Epidermal melanocyte (primary cell): Measurements from ENCODE around the gene CYP26C1.

Source experiments
- DNase-seq: peaks from one replicate; pipeline ENCODE4 v3.0.0; 2011; ENCODE audit warnings: low spot score; ENCODE audit not compliant: insufficient read length

Gene CYP26C1, protein sequence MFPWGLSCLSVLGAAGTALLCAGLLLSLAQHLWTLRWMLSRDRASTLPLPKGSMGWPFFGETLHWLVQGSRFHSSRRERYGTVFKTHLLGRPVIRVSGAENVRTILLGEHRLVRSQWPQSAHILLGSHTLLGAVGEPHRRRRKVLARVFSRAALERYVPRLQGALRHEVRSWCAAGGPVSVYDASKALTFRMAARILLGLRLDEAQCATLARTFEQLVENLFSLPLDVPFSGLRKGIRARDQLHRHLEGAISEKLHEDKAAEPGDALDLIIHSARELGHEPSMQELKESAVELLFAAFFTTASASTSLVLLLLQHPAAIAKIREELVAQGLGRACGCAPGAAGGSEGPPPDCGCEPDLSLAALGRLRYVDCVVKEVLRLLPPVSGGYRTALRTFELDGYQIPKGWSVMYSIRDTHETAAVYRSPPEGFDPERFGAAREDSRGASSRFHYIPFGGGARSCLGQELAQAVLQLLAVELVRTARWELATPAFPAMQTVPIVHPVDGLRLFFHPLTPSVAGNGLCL

DNA sequence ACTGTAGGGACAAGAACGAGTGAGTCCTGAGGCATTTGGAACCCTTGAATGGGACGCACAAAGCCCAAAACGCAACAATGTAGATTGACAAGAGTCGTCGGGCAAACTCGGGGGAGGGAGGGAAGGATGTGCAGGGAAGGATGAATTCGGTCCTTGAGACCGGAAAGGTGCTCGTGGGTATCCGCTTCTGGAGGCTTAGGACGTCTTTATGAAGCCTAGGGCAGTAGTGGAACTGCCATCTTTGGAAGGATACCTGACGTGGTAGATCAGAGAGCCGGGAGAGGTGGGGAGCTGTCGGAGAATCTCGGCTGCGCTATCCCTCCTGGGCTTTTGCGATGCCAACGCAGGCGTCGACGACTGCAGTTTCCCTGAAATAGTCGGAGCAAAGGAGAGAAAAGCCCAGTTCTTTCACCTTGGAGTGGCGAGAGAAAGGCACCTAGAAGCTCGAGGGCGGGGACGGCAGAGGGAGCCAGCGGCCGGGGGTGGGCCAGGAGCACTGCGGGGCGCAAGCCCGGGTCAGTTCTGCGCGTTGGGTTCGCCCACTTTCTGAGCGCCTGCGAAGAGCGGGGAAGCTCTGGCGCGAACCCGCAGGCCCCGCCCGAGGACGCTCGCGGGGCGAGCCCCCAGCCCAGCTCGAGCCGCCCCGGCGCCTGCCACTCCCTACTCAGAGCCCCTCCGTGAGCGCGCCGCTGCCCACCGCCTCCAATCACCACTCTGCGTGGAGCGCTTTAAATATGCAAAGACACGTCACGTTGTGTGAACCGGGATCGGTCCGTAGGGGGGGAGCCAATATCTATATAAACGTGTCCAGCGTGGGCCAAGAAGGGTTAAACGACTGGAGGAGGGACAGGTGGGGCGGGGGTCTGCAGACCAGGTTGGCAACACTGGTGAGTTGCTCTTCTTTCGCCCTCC lies at the start of gene CYP26C1:
Gene CYP26C1, plus strand, starts transcription at position 824 of the 912 bp plus-strand sequence. CDS start 466 bp downstream, outside the sequence.
- DNase-seq: no peak

DNA sequence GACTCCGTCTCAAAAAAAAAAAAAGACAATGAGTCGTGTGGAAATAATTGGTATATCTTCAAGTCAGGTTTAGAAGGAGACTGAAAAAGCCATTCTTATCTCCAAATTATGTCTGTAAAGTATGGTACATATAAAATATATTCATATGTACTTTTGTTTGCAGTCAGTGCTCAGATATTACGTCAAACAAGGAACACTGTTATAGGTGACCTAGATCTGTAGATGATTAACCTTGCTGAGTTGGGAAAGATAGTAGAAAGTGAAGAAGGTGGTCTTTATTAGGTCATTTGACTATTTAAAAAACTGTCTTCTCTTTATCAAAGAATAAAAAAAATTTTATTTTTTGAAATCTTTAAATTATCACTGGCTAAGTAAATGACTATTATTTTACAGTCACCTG lies 44.9 kb upstream of the CYP26C1 start:
- no peak for DNase-seq

DNA sequence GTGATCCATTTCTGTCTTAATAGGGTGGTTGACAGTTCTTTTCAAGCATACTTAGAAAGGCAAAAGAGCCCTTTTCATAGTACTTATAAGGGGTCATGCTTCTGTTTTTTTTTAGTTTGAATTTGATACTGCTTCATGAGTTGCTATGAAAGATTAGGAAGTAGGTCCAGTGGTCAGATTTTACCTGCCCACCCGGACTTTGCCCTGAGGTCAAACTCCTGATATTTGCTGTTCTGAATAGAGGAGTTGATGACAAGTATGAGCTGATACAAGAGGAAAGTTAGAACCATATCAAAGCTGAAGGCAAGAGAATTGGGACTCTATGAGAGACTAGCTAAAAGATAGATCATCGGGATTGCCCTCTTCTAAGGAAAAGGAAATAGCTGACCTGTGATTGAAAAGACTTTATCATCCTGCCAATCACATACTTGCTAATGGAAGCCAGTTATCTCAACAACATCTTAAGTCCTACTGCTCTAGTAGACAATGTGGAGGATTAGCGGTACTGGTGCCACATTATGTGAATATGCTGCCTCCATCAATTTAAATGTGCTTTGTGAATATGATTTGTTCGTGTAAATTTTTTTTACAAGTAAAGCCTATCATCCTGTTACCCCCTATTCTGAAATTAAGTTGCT lies 37.5 kb upstream of the CYP26C1 start:
- no peak for DNase-seq

DNA sequence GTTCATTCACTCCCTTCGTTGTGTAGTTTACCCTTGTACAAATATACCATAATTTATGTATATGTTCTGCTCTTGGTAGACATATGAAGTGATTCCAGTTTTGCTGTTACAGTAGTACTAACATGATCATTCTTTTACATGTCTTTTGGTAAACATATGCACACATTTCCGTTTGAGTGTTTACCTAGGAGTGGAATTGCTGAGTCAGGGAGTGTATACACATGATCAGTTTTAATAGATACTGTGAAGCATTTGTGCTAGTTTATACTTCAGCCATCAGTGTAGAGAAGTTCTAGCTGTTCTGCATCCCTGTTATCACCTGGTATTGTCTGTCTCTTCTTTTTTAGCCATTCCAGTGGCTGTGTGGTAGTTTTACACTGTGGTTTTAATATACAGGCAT lies 34.5 kb upstream of the CYP26C1 start:
- DNase-seq: no peak

DNA sequence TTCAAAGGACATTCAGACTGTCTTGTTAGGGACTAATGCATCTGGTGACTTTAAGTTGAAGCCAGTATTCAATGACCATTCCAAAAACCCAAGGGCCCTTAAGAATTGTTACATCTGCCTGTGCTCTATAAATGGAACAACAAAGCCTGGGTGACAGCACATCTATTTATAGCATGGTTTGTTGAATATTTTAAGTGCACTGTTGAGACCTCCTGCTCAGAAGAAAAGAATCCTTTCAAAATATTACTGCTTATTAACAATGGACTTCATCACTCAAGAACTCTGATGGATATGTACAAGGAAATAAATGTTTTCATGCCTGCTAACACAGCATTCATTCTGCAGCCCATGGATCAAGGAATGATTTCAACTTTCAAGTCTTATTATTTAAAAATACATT lies 33.1 kb upstream of the CYP26C1 start:
- DNase-seq: no peak

DNA sequence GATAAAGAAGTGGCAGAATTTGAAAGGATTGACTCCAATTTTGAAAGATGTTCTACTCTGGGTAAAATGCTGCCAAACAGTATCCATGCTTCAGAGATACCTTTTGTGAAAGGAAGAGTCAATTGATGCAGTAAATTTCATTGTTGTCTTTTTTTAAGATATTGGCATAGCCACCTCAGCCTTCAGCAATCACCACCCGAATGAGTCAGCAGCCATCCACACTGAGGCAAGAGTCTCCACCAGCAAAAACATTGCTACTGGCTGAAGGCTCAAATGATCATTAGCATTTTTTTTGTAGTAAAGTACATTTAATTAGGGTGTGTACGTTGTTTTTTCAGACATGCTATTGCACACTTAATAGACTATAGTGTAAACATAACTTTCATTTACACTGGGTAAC lies 31.7 kb upstream of the CYP26C1 start:
- no peak for DNase-seq

GRCh38 chr10:93030409-93030808 lies 30.2 kb upstream of the CYP26C1 start:
- DNase-seq: no peak

GRCh38 chr10:93032105-93032808 lies 28.3 kb upstream of the CYP26C1 start:
- DNase-seq: no peak

DNA sequence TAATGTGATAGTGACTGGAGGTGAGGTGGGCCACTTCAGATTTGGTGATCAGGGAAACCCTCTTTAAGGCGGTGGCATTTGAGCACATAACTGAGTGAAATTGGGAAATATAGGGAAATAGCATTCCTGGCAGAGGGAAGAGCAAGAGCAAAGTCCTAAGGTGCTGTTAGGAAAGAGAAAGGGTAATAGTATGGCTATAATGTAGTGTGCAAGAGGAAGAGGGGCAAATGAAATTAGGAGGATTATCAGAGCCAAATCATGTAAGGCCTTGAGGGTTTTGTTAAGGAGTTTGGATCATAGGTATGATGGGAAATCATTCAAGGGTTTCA lies 27.8 kb upstream of the CYP26C1 start:
- DNase-seq: no peak

DNA sequence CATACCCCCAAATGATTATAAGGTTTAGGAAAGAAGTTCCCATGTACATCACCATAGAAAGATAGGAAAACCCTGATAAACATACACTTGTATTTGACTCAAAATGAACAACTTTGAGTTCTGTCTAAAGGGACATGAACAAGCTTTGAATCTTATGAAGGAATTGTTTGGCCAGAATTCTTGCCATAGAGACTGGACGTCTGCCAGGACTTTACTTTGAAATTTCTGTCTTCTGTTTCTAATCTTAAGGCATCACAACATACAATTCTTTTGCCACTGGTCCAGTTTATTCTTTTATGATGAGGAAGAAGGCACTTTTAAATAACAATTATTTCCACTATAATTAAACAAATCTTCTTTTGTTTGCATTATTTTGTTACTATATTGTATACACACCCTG lies 26.2 kb upstream of the CYP26C1 start:
- DNase-seq: no peak

GRCh38 chr10:93039110-93039509 lies 21.5 kb upstream of the CYP26C1 start:
- no peak for DNase-seq

DNA sequence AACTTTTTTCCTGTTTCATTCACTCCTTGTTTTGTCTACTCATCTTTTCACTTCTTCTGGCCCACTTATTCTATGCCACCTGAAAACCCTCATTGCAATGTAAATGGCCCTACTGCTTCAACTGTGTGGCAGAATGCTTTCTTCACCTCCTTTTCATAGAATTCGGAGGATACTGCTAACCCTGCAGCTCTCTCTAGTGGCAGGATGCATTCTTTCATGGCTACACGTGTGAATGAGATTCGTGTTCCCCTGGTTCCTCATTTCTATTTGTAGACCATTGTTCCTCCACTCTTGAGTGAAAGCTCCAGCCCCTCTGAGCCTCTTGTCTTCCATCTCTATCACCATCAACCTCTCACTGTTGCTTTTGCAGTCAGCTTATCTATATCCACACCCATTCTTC lies 20.9 kb upstream of the CYP26C1 start:
- no peak for DNase-seq

GRCh38 chr10:93054486-93054885 lies 6.1 kb upstream of the CYP26C1 start:
- DNase-seq: no peak

GRCh38 chr10:93058139-93058538 lies 2.5 kb upstream of the CYP26C1 start:
- no peak for DNase-seq

GRCh38 chr10:93060887-93061593 lies 442 bp downstream of the CYP26C1 start:
- no peak for DNase-seq

DNA sequence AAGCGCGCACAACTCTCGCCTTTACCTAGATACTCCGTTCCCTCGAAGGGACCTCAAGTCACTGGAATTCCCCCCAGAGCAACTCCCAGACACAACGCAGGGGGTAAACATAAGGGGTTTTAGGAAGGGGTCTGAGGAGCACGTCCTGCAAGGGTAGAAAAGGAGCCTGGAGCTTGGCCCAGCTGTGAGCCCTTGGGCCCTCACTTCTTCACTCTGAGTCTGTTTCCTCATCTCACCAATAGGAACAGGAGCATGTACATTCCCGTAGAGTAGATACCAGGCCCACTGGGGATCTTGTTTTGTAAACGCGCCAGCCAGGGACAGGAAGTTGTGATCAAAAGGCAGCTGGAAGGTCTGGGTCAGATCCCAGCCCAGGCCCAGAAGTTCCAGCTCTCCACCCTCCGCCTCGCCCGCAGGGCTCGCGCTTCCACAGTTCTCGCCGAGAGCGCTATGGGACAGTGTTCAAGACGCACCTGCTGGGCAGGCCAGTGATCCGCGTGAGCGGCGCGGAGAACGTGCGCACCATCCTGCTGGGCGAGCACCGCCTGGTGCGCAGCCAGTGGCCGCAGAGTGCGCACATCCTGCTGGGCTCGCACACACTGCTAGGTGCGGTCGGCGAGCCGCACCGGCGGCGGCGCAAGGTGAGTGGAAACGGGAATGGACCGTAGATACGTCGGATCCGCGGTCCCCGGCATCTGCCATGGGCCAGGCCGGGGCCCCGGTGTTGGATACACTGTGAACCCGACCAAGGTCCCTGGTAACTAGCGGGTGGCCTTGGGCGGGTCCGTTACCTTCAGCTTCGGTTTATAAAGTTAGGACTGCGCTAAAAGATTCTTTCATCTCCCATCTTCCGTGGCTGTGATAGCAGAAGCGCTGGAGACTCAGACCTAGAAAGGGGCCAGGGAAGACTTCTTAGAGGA lies 1.3 kb downstream of the CYP26C1 start:
- DNase-seq: no peak

DNA sequence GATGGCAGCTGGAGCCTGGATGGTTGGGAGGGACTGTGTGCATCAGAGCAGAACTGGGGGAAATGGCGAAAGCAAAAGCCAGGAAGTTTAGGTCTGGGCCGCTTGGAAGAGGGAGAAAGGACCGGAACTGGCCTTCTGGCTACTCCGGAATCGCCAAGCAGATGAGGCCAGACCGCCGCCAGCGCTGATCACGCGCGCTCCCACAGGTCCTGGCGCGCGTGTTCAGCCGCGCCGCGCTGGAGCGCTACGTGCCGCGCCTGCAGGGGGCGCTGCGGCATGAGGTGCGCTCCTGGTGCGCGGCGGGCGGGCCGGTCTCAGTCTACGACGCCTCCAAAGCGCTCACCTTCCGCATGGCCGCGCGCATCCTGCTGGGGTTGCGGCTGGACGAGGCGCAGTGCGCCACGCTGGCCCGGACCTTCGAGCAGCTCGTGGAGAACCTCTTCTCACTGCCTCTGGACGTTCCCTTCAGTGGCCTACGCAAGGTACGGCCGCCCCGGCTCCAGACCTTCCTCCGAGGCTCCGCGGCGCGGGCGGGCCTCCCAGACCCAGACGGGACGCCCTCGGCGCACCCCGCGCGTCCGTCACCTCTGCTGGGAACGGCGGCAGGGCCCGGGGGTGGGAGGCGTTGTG lies 2.0 kb downstream of the CYP26C1 start:
- no peak for DNase-seq

DNA sequence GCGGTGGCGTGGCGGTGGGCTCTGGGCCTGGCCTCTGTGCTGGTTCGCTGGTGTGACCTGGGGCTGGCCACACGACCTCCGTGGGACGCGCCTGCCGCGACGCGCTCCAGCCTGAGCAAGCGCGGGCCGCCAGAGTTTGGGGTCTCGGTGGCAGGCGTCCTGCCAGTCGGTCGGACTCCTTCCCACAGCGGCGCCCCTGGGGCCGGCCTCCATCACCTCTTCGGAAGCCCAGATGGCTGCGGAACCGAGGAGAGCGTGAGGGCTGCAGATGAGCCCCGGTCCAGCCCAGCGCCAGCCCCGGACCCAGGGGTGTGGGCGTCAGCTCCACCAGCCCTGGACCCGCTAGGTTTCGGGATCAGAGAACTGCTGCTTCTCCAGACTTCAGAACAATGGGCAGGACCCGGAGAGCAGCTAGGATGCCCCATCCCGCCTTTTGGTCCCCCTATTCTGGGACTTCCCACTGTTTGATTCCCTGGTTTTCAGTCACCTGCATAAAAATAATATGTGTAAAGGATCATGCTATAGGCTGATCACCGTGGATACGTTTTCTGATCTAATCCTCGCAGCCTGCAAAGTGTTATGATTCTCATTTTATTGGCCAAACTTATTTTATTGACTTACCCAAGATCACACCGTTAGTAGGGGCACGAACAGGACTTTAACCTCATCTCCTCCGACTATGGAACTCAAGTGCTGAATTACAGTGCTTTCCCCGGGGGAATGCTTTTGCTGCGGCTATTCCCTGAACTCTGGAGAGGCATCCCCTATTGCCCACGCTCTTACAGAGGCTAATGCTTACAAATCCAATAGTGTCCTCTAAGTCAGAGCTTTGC lies 2.8 kb downstream of the CYP26C1 start:
- DNase-seq: no peak
